ENCODE results near the gene NRG3.

GRCh38 chr10:82399850-82400249, 524.9 kb downstream of the NRG3 start:
- TF ChIP-seq CTCF (IDR thresholded peaks at IDR 0.05) (no peak), POLR2A (IDR thresholded peaks at IDR 0.05) (no peak), EP300 (IDR thresholded peaks at IDR 0.05) (no peak)

All from upper lobe of left lung (tissue), 4 donors.